Upper lobe of left lung (tissue), 6 donors: ENCODE data around the gene SNTG2. TPM values are rescaled to one million over a fixed set of nuclear protein-coding genes. Genes with fewer than 3 reads are reported as not detected.

Source experiments
- ATAC-seq, 2 donors: fragments of 200-7000 bp; cut with Tn5 transposase; one replicate each; pipeline ENCODE4 v1.9.1; 2022; ENCODE audit warnings: mild to moderate bottlenecking in 2 of 2, moderate library complexity in 2 of 2; ENCODE audit not compliant: low FRiP score in 2 of 2
- DNase-seq, 2 donors: peaks; one replicate each; pipeline ENCODE4 v3.0.0-alpha.2; 2019 to 2020
- H3K27ac ChIP-seq, 4 donors: fragments of 200-600 bp; sonication (generic); one replicate each; pipeline ENCODE4 v1.5.1; 2016 to 2019
- H3K27me3 ChIP-seq, 4 donors: fragments of 200-600 bp; sonication (generic); one replicate each; pipeline ENCODE4 v1.5.1; 2017 to 2019
- H3K36me3 ChIP-seq, 4 donors: fragments of 200-600 bp; sonication (generic); one replicate each; pipeline ENCODE4 v1.5.1; 2016 to 2019
- H3K4me1 ChIP-seq, 4 donors: fragments of 200-600 bp; sonication (generic); one replicate each; pipeline ENCODE4 v1.5.1; 2018 to 2019
- H3K4me3 ChIP-seq, 4 donors: fragments of 200-600 bp; sonication (generic); one replicate each; pipeline ENCODE4 v1.5.1; 2017 to 2019; ENCODE audit warnings: mild to moderate bottlenecking in 2 of 4, moderate library complexity in 1 of 4
- H3K9me3 ChIP-seq, 4 donors: fragments of 200-600 bp; sonication (generic); one replicate each; pipeline ENCODE4 v1.5.1; 2018 to 2019
- CTCF ChIP-seq, 6 experiments: fragments of 450-650 bp in 4 of 6; fragments of 200-600 bp in 2 of 6; sonication (generic) in 2 of 6; IDR thresholded peaks; one replicate each; pipeline ENCODE4 v1.5.1; 2016 to 2019; ENCODE audit warnings: antibody characterized with exemption in 6 of 6
- EP300 ChIP-seq, 4 donors: sonication (generic); formaldehyde crosslinking; IDR thresholded peaks; one replicate each; pipeline ENCODE4 v1.5.1; 2017; ENCODE audit warnings: antibody characterized with exemption in 4 of 4, control low read depth in 2 of 4
- POLR2A ChIP-seq, 4 donors: fragments of 450-650 bp; IDR thresholded peaks; one replicate each; pipeline ENCODE4 v1.5.1; 2016 to 2017; ENCODE audit warnings: antibody characterized with exemption in 4 of 4, mild to moderate bottlenecking in 2 of 4
- POLR2AphosphoS5 ChIP-seq, 2 donors: sonication (generic); formaldehyde crosslinking; IDR thresholded peaks; one replicate each; pipeline ENCODE4 v1.5.1; 2017; ENCODE audit warnings: antibody characterized with exemption in 2 of 2
- WGBS, 2 donors: methylation state at CpG; one replicate each; pipeline ENCODE4 v1.1.5; 2017 to 2018; 5-methylcytosine and 5-hydroxymethylcytosine counted together
- total RNA-seq, 6 donors: library from RNA; depleted of rRNA in 4 of 6; stranded (reverse); fragments of >200 nt in 4 of 6; gene quantifications; one replicate each; pipeline versions ENCODE4 v1.1.0 to v1.2.1, GENCODE V29; 2016 to 2021
- donor health status: DM: no; HTN: no; CAD: no; lungs with moderate emphysema.
- donor health status: DM: no; HTN: yes; CAD: no; lungs with severe emphysema.

SNTG2 gene
- total RNA-seq, 6 donors from 2014 or later: 1.1 to 13.6 (median 3.0) TPM

- no peak overlapping the region for H3K27ac ChIP-seq
- 93 to 95% methylated on average over 3 of the region's 3 CpGs for WGBS, 2 donors
- H3K9me3 ChIP-seq: peaks cover 6 to 8% (median 7%) of the 10 kb centered on the region in 4 donors
- H3K4me1 ChIP-seq: no peaks in the 10 kb centered on the region
- H3K36me3 ChIP-seq: no peaks in the 10 kb centered on the region
- no peak overlapping the region for H3K4me3 ChIP-seq
- no peak for ATAC-seq
- no peak for DNase-seq
- TF ChIP-seq CTCF (IDR thresholded peaks at IDR 0.05) (no peak), POLR2A (IDR thresholded peaks at IDR 0.05) (no peak), EP300 (IDR thresholded peaks at IDR 0.05) (no peak), POLR2AphosphoS5 (IDR thresholded peaks at IDR 0.05) (no peak)
- no peaks in the 10 kb centered on the region for H3K27me3 ChIP-seq
Observed at GRCh38 chr2:1209761-1210160, 259.1 kb downstream of the SNTG2 start.

GRCh38 chr2:1210352-1210751 lies 259.7 kb downstream of the SNTG2 start:
- no peaks in the 10 kb centered on the region for H3K4me1 ChIP-seq
- no peaks in the 10 kb centered on the region for H3K36me3 ChIP-seq
- no peak overlapping the region for H3K4me3 ChIP-seq
- ATAC-seq (no peak), DNase-seq (no peak)
- TF ChIP-seq POLR2AphosphoS5 (IDR thresholded peaks at IDR 0.05): no peak
- H3K9me3 ChIP-seq: peaks cover 6 to 8% (median 7%) of the 10 kb centered on the region in 4 donors
- H3K27me3 ChIP-seq: no peaks in the 10 kb centered on the region
- H3K27ac ChIP-seq: no peak overlapping the region
- 92 to 97% methylated on average over 3 of the region's 3 CpGs for WGBS, 2 donors

- DNase-seq (peak in 1 of 2 donors; percentile 28), ATAC-seq (peak; percentile 11 to 17)
- no peak overlapping the region for H3K4me3 ChIP-seq
- H3K27ac ChIP-seq: no peak overlapping the region
- no peaks in the 10 kb centered on the region for H3K9me3 ChIP-seq
- WGBS, 2 donors: 56 to 80% methylated on average over 8 to 13 of the region's 13 CpGs
- H3K4me1 ChIP-seq: no peaks in the 10 kb centered on the region
- no peaks in the 10 kb centered on the region for H3K36me3 ChIP-seq
- TF ChIP-seq POLR2AphosphoS5 (IDR thresholded peaks at IDR 0.05) (no peak), EP300 (IDR thresholded peaks at IDR 0.05) (no peak), POLR2A (IDR thresholded peaks at IDR 0.05) (no peak), CTCF (IDR thresholded peaks at IDR 0.05) (no peak)
- H3K27me3 ChIP-seq: no peaks in the 10 kb centered on the region
Observed at GRCh38 chr2:1219901-1220573, 269.4 kb downstream of the SNTG2 start.

GRCh38 chr2:1222056-1222455 lies 271.4 kb downstream of the SNTG2 start:
- H3K4me1 ChIP-seq: no peaks in the 10 kb centered on the region
- no peak for DNase-seq
- no peaks in the 10 kb centered on the region for H3K36me3 ChIP-seq
- TF ChIP-seq EP300 (IDR thresholded peaks at IDR 0.05) (no peak), POLR2AphosphoS5 (IDR thresholded peaks at IDR 0.05) (no peak), POLR2A (IDR thresholded peaks at IDR 0.05) (no peak), CTCF (IDR thresholded peaks at IDR 0.05) (no peak)
- no peak for ATAC-seq
- H3K27ac ChIP-seq: no peak overlapping the region
- H3K4me3 ChIP-seq: no peak overlapping the region
- WGBS, 2 donors: 80 to 81% methylated on average over 6 of the region's 6 CpGs
- H3K27me3 ChIP-seq: no peaks in the 10 kb centered on the region
- H3K9me3 ChIP-seq: no peaks in the 10 kb centered on the region

GRCh38 chr2:1223791-1224190 lies 273.1 kb downstream of the SNTG2 start:
- no peaks in the 10 kb centered on the region for H3K27me3 ChIP-seq
- TF ChIP-seq EP300 (IDR thresholded peaks at IDR 0.05): no peak
- TF ChIP-seq CTCF (IDR thresholded peaks at IDR 0.05): no peak
- no peak for TF ChIP-seq POLR2A (IDR thresholded peaks at IDR 0.05)
- TF ChIP-seq POLR2AphosphoS5 (IDR thresholded peaks at IDR 0.05): no peak
- H3K36me3 ChIP-seq: no peaks in the 10 kb centered on the region
- DNase-seq (peak in 1 of 2 donors; percentile 14), ATAC-seq (no peak)
- no peak overlapping the region for H3K4me3 ChIP-seq
- H3K9me3 ChIP-seq: no peaks in the 10 kb centered on the region
- 76 to 91% methylated on average over 4 to 11 of the region's 11 CpGs for WGBS, 2 donors
- H3K27ac ChIP-seq: no peak overlapping the region
- no peaks in the 10 kb centered on the region for H3K4me1 ChIP-seq
